Cardiac muscle cell (in vitro differentiated cells and primary cell): ENCODE data around the gene CDHR3. TPM values are rescaled to one million over a fixed set of nuclear protein-coding genes. Genes with fewer than 3 reads are reported as not detected.
A peak's percentile ranks its signal among the peaks of the same experiment; 100 is the strongest.

Experiments
- DNase-seq, 2 donors: peaks; one replicate each; pipeline versions ENCODE4 v3.0.0 to v3.0.0-alpha.2; 2010 to 2017; ENCODE audit warnings: low read depth in 1 of 2, low spot score in 1 of 2
- H3K27ac ChIP-seq: fragments of 200-600 bp; sonication (generic); 2 replicates; pipeline ENCODE4 v1.5.1; 2016
- H3K27me3 ChIP-seq: fragments of 200-600 bp; sonication (generic); 2 replicates; pipeline ENCODE4 v1.6.0; 2016; ENCODE audit warnings: control low read depth
- H3K36me3 ChIP-seq: fragments of 200-600 bp; sonication (generic); 2 replicates; pipeline ENCODE4 v1.5.1; 2016; ENCODE audit warnings: control low read depth
- H3K4me1 ChIP-seq: fragments of 200-600 bp; sonication (generic); 2 replicates; pipeline ENCODE4 v1.8.1; 2017; ENCODE audit warnings: low read depth, mild to moderate bottlenecking, mixed run types
- H3K4me3 ChIP-seq: fragments of 200-600 bp; sonication (generic); 2 replicates; pipeline ENCODE4 v1.5.1; 2016; ENCODE audit warnings: mild to moderate bottlenecking
- H3K9me3 ChIP-seq: fragments of 200-600 bp; sonication (generic); 2 replicates; pipeline ENCODE4 v1.5.1; 2017; ENCODE audit warnings: low read depth, mild to moderate bottlenecking, control low read depth
- polyA plus RNA-seq: library from polyadenylated mRNA; unstranded; fragments of >200 nt; fragmentation: Nextera tagmentation; extraction: Ambion mirVana; gene quantifications from 2 replicates; pipeline ENCODE4 v1.2.1, GENCODE V29; 2016
- total RNA-seq: library from RNA; depleted of rRNA; stranded (reverse); fragments of >200 nt; gene quantifications from 2 replicates; pipeline ENCODE4 v1.2.3, GENCODE V29; 2016
- TF ChIP-seq, protein P1 (sequence below): IDR thresholded peaks from 2 replicates; pipeline ENCODE4 v1.5.1; 2012; ENCODE audit warnings: low read depth, mild to moderate bottlenecking, low read length

CDHR3 gene
- total and polyA plus RNA-seq, 2 experiments from 2014 or later = 9.3 to 12.2 TPM

DNA sequence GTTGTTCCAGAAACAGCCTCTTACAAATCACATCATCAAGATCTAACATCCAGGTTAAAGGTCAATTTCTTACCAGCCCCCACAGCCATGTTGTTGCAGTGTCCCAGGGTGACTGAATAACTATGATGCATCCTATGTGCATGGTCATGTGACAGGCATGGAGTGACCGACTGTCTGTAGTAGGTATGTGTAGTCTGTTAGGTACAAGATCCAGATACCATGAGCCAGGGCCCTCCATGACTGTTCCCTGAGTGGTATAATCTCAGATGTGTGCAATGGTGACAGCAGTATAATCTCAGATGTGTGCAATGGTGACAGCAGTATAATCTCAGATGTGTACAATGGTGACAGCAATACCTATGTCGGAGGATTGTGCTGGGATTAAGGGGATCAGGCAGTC lies 8.8 kb downstream of the CDHR3 start:
- no peaks in the 10 kb centered on the region for H3K9me3 ChIP-seq
- no peaks in the 10 kb centered on the region for H3K36me3 ChIP-seq
- H3K27me3 ChIP-seq = no peaks in the 10 kb centered on the region
- H3K4me1 ChIP-seq = peaks cover 7% of the 10 kb centered on the region
- H3K4me3 ChIP-seq = no peak overlapping the region
- TF ChIP-seq, protein P1, sequence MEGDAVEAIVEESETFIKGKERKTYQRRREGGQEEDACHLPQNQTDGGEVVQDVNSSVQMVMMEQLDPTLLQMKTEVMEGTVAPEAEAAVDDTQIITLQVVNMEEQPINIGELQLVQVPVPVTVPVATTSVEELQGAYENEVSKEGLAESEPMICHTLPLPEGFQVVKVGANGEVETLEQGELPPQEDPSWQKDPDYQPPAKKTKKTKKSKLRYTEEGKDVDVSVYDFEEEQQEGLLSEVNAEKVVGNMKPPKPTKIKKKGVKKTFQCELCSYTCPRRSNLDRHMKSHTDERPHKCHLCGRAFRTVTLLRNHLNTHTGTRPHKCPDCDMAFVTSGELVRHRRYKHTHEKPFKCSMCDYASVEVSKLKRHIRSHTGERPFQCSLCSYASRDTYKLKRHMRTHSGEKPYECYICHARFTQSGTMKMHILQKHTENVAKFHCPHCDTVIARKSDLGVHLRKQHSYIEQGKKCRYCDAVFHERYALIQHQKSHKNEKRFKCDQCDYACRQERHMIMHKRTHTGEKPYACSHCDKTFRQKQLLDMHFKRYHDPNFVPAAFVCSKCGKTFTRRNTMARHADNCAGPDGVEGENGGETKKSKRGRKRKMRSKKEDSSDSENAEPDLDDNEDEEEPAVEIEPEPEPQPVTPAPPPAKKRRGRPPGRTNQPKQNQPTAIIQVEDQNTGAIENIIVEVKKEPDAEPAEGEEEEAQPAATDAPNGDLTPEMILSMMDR = no peak
- no peak overlapping the region for H3K27ac ChIP-seq
- DNase-seq = no peak

DNA sequence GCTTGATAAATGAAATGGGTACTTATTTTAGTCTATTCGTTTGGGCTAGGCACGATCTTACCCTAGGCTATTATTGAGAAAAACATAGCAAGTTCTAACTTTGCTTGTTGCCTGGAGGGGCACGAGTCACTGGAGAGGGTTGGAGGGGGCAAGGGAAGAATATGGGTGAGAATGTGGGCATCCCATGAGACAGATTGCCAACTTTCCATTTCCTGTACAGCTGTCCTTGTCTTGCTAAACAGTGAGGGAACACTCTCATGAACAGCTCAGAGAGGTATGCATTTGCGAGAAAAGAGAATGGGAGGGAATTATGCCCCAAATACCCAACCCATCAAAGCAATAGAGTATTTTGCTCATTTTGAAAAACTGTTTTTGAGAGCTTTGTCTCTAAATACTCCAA lies 9.2 kb downstream of the CDHR3 start:
- TF ChIP-seq, protein P1 = no peak
- H3K4me3 ChIP-seq = no peak overlapping the region
- DNase-seq = no peak
- no peaks in the 10 kb centered on the region for H3K36me3 ChIP-seq
- no peaks in the 10 kb centered on the region for H3K27me3 ChIP-seq
- H3K9me3 ChIP-seq = no peaks in the 10 kb centered on the region
- no peak overlapping the region for H3K27ac ChIP-seq
- peaks cover 7% of the 10 kb centered on the region for H3K4me1 ChIP-seq

DNA sequence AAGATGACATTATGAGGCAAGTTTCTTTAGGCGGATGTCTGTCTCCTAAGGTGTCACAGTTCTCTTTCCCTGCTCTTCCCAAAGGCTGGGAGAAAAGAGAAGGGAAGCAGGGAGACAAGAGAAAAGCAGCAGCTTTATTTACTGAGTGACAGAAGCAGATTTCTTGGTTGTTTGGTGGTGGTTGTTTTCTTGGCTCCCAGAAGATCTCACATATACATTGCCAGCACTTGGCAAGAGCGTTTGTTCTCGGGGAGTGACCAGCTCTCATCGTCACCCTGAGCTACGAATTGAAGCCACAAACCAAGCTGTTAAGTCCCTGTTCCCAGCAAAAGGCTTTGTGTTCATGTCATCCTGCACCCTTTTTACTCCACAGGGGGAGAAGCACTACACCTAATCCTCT lies 11.4 kb downstream of the CDHR3 start:
- Histone ChIP-seq H3K4me3 (no peak overlapping the region), H3K4me1 (peaks cover 13% of the 10 kb centered on the region), H3K36me3 (no peaks in the 10 kb centered on the region), H3K27me3 (no peaks in the 10 kb centered on the region), H3K9me3 (no peaks in the 10 kb centered on the region), H3K27ac (no peak overlapping the region)
- TF ChIP-seq, protein P1 = no peak
- DNase-seq = no peak

DNA sequence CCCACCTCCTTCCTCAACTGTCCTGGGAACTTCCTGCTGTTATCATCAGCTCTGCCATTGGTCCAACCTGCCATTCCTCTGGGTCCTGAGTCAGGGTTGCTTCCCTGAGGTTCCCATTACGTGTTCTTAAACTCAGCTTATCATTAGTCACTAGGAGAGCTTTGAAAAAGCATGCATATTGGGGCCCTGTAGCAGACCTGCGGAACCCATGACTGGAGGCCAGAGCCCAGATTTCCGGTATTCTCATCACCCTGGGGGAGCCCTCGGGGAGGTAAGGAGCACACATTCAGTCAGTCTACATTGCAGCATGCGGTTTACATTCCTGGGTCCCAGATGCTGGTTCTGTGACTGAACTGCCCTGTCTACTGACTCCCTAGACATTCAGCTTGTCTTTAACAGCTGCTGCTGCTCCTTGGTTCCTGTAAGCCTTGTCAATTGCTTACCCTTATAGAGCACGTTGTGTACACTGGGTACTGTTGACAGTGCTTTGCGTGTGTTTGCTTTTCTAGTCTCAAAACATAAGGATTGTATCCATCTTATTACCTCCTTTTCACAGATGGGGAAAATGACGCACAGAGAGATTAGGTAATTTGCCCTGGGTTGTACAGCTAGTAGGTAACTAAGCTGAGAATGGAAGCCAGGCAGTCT lies 12.8 kb downstream of the CDHR3 start:
- peak in 1 of 2 donors; percentile 85 for DNase-seq
- TF ChIP-seq, protein P1 = no peak
- H3K27ac ChIP-seq = no peak overlapping the region

DNA sequence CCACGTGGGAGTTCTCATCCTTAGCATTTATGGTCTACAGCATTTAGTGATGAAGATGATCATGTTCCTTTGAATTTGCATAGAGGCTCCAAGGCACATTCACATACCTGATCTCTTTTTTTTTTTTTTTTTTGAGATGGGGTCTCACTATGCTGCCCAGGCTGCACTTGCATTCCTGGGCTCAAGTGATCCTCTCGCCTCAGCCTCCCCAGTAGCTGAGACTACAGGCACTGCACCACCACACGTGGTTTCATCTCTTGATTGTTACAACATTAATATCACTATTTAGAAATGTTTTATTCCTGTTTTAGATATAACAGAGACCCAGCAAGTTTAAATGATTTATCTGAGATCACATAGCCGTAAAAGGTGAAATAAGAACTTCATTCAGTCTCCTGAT lies 13.8 kb downstream of the CDHR3 start:
- Histone ChIP-seq H3K9me3 (no peaks in the 10 kb centered on the region), H3K36me3 (no peaks in the 10 kb centered on the region), H3K4me3 (no peak overlapping the region), H3K27ac (no peak overlapping the region), H3K4me1 (peaks cover 13% of the 10 kb centered on the region), H3K27me3 (no peaks in the 10 kb centered on the region)
- TF ChIP-seq, protein P1 = no peak
- no peak for DNase-seq

More for the DNA sequence above, 12.8 kb downstream of the CDHR3 start:
- Histone ChIP-seq H3K4me3 (no peak overlapping the region), H3K27me3 (no peaks in the 10 kb centered on the region), H3K36me3 (no peaks in the 10 kb centered on the region), H3K9me3 (no peaks in the 10 kb centered on the region), H3K4me1 (peaks cover 13% of the 10 kb centered on the region)
